H1 (cell line): ENCODE results near the gene FAM13C. TPM values are rescaled to one million over a fixed set of nuclear protein-coding genes. Genes with fewer than 3 reads are reported as not detected.

Experiments used
- CTCF ChIA-PET: fragments of 300-600 bp; sonication (Branson Sonifier 250); formaldehyde crosslinking; loops from one replicate; lab custom pipeline; 2021; ENCODE audit not compliant: partially characterized antibody; lab: Charles Lee
- POLR2A ChIA-PET: fragments of 300-600 bp; sonication (Branson Sonifier 250); formaldehyde crosslinking; loops from one replicate; lab custom pipeline; 2021; ENCODE audit warnings: inconsistent platforms; ENCODE audit not compliant: partially characterized antibody; lab: Charles Lee
- DNase-seq, 2 experiments: peaks; one replicate each; pipeline versions ENCODE4 v3.0.0 to v3.0.0-alpha.2; 2010 to 2022; ENCODE audit warnings: low spot score in 2 of 2, low read depth in 1 of 2, mixed read lengths in 1 of 2
- FAIRE-seq: peaks from 2 replicates; lab custom pipeline; 2011; peaks lifted over from hg19 to GRCh38; lab: Jason Lieb, UNC
- H2AFZ ChIP-seq: 2 replicates; pipeline ENCODE4 v1.8.1; 2012; ENCODE audit warnings: low read length, inconsistent platforms
- H2AK5ac ChIP-seq: 2 replicates; pipeline ENCODE4 v1.6.1; 2013; ENCODE audit warnings: low read depth, low read length
- H2BK120ac ChIP-seq: replicated peaks from 2 replicates; pipeline ENCODE3; 2013; ENCODE audit warnings: low read depth, low read length, inconsistent platforms
- H2BK12ac ChIP-seq: 2 replicates; pipeline ENCODE4 v1.6.1; 2013; ENCODE audit warnings: low read depth, low read length
- H2BK15ac ChIP-seq: 2 replicates; pipeline ENCODE4 v1.6.1; 2013; ENCODE audit warnings: low read length
- H2BK20ac ChIP-seq: 2 replicates; pipeline ENCODE4 v1.6.1; 2013; ENCODE audit warnings: low read length
- H2BK5ac ChIP-seq: 2 replicates; pipeline ENCODE4 v1.6.1; 2013; ENCODE audit warnings: low read depth, low read length
- H3K14ac ChIP-seq: 2 replicates; pipeline ENCODE4 v1.6.1; 2013; ENCODE audit warnings: inconsistent platforms; ENCODE audit not compliant: insufficient read length
- H3K18ac ChIP-seq: 2 replicates; pipeline ENCODE4 v1.6.1; 2013; ENCODE audit warnings: low read length; ENCODE audit errors: extremely low read depth
- H3K23ac ChIP-seq: 2 replicates; pipeline ENCODE4 v1.6.1; 2013; ENCODE audit warnings: inconsistent platforms; ENCODE audit not compliant: insufficient read length
- H3K23me2 ChIP-seq: 2 replicates; pipeline ENCODE4 v1.6.1; 2013; ENCODE audit warnings: low read depth, low read length
- H3K27ac ChIP-seq: 2 replicates; pipeline ENCODE4 v1.6.1; 2011; ENCODE audit warnings: low read depth, low read length, inconsistent platforms
- H3K27me3 ChIP-seq, 4 experiments: replicated peaks in 1 of 4; 1 replicate in 1 of 4; 2 replicates in 3 of 4; pipeline versions ENCODE4 v1.6.1 to v1.8.1; 2011 to 2013; ENCODE audit warnings: low read length in 3 of 4, mild to moderate bottlenecking in 3 of 4, inconsistent platforms in 2 of 4, mixed read lengths in 2 of 4, moderate library complexity in 1 of 4; ENCODE audit not compliant: control insufficient read depth in 3 of 4, insufficient read depth in 3 of 4; ENCODE audit errors: extremely low read depth in 1 of 4
- H3K36me3 ChIP-seq, 4 experiments: 2 replicates each; pipeline versions ENCODE4 v1.6.1 to v1.8.1; 2011 to 2013; ENCODE audit warnings: mild to moderate bottlenecking in 4 of 4, low read length in 3 of 4, moderate library complexity in 2 of 4, control low read depth in 1 of 4, inconsistent platforms in 1 of 4; ENCODE audit not compliant: insufficient read depth in 4 of 4, control insufficient read depth in 2 of 4
- H3K4ac ChIP-seq: replicated peaks from 2 replicates; pipeline ENCODE3; 2013; ENCODE audit warnings: low read length, low read depth, mixed read lengths, inconsistent platforms; ENCODE audit not compliant: insufficient read length
- H3K4me1 ChIP-seq, 4 experiments: replicated peaks in 1 of 4; 1 replicate in 1 of 4; 2 replicates in 3 of 4; pipeline versions ENCODE4 v1.6.1 to v1.8.1; 2011 to 2013; ENCODE audit warnings: low read length in 3 of 4, inconsistent platforms in 2 of 4, mixed read lengths in 1 of 4; ENCODE audit not compliant: insufficient read depth in 4 of 4, control insufficient read depth in 3 of 4
- H3K4me2 ChIP-seq, 2 experiments: 2 replicates each; pipeline versions ENCODE4 v1.6.1 to v1.8.1; 2011 to 2013; ENCODE audit warnings: low read depth in 2 of 2, low read length in 2 of 2, control low read depth in 1 of 2, inconsistent platforms in 1 of 2, mild to moderate bottlenecking in 1 of 2; ENCODE audit not compliant: insufficient read depth in 1 of 2
- H3K4me3 ChIP-seq, 4 experiments: fragments of 200-600, 300-600 bp in 1 of 4; sonication (generic), shearing (Covaris generic), sonication (Bioruptor Twin) in 1 of 4; 2 replicates each; pipeline versions ENCODE4 v1.5.1 to v1.8.1; 2011 to 2016; ENCODE audit warnings: low read length in 4 of 4, low read depth in 3 of 4, control low read depth in 2 of 4, inconsistent platforms in 2 of 4, mild to moderate bottlenecking in 2 of 4, mixed read lengths in 1 of 4, moderate library complexity in 1 of 4; ENCODE audit not compliant: insufficient read depth in 2 of 4; ENCODE audit errors: extremely low read depth in 1 of 4
- H3K56ac ChIP-seq: replicated peaks from 2 replicates; pipeline ENCODE3; 2013; ENCODE audit warnings: low read depth, mild to moderate bottlenecking, mixed read lengths, low read length, inconsistent platforms; ENCODE audit not compliant: insufficient read length
- H3K79me1 ChIP-seq: 2 replicates; pipeline ENCODE4 v1.6.1; 2013; ENCODE audit warnings: low read depth, low read length, control low read depth
- H3K79me2 ChIP-seq, 2 experiments: 2 replicates each; pipeline versions ENCODE4 v1.6.1 to v1.8.1; 2012 to 2013; ENCODE audit warnings: low read length in 2 of 2, mild to moderate bottlenecking in 2 of 2, inconsistent platforms in 1 of 2; ENCODE audit not compliant: insufficient read depth in 2 of 2, control insufficient read depth in 1 of 2
- H3K9ac ChIP-seq, 4 experiments: replicated peaks in 1 of 4; 1 replicate in 1 of 4; 2 replicates in 3 of 4; pipeline versions ENCODE4 v1.6.1 to v1.8.1; 2011 to 2013; ENCODE audit warnings: low read depth in 3 of 4, low read length in 3 of 4, control low read depth in 2 of 4, mild to moderate bottlenecking in 2 of 4, moderate library complexity in 2 of 4, inconsistent platforms in 1 of 4; ENCODE audit errors: extremely low read depth in 1 of 4
- H3K9me3 ChIP-seq, 2 experiments: 2 replicates each; pipeline versions ENCODE4 v1.6.1 to v1.8.1; 2012 to 2013; ENCODE audit warnings: mild to moderate bottlenecking in 2 of 2, moderate library complexity in 2 of 2, control low read depth in 1 of 2, inconsistent platforms in 1 of 2, low read depth in 1 of 2, low read length in 1 of 2, mixed read lengths in 1 of 2; ENCODE audit not compliant: insufficient read depth in 2 of 2
- H4K20me1 ChIP-seq, 2 experiments: replicated peaks in 1 of 2; 2 replicates each; pipeline versions ENCODE3 to v1.8.1; 2011 to 2013; ENCODE audit warnings: inconsistent platforms in 2 of 2, low read length in 2 of 2, mild to moderate bottlenecking in 1 of 2; ENCODE audit not compliant: insufficient read depth in 2 of 2, control insufficient read depth in 1 of 2
- H4K5ac ChIP-seq: 2 replicates; pipeline ENCODE4 v1.6.1; 2013; ENCODE audit warnings: low read length, low read depth, mixed read lengths, inconsistent platforms; ENCODE audit not compliant: insufficient read length
- H4K8ac ChIP-seq: 2 replicates; pipeline ENCODE4 v1.8.0; 2013; ENCODE audit warnings: mild to moderate bottlenecking, moderate library complexity, low read length, inconsistent platforms; ENCODE audit not compliant: insufficient read depth; ENCODE audit errors: extremely low read depth
- H4K91ac ChIP-seq: replicated peaks from 2 replicates; pipeline ENCODE3; 2013; ENCODE audit warnings: low read length, mixed read lengths, inconsistent platforms; ENCODE audit not compliant: insufficient read length
- CBX5 ChIP-seq: fragments of 300-800, 300-1000 bp; sonication (generic); IDR thresholded peaks from 2 replicates; pipeline ENCODE4 v1.7.1; 2016; ENCODE audit warnings: antibody characterized with exemption, low read length, low read depth
- CHD1 ChIP-seq: IDR thresholded peaks from 2 replicates; pipeline ENCODE4 v1.6.1; 2012; ENCODE audit warnings: low read depth, low read length, improper control_type of control experiment
- FOSL1 ChIP-seq: IDR thresholded peaks from 2 replicates; pipeline ENCODE4 v1.6.1; 2011; ENCODE audit warnings: mild to moderate bottlenecking, low read depth, low read length, moderate library complexity; ENCODE audit not compliant: insufficient read depth
- GABPA ChIP-seq: IDR thresholded peaks from 2 replicates; pipeline ENCODE4 v1.6.1; 2011; ENCODE audit warnings: mild to moderate bottlenecking, low read length, moderate library complexity, borderline replicate concordance; ENCODE audit not compliant: insufficient read depth
- KDM4A ChIP-seq: IDR thresholded peaks from one replicate; pipeline ENCODE4 v1.7.1; 2012; ENCODE audit warnings: low read depth, mild to moderate bottlenecking, moderate library complexity, low read length, inconsistent platforms; ENCODE audit not compliant: severe bottlenecking
- RFX5 ChIP-seq: IDR thresholded peaks from 2 replicates; pipeline ENCODE4 v1.6.1; 2011; ENCODE audit warnings: low read depth, low read length, improper control_type of control experiment, borderline replicate concordance
- SIN3A ChIP-seq, 2 experiments: IDR thresholded peaks in 1 of 2; conservative IDR thresholded peaks in 1 of 2; 2 replicates each; pipeline ENCODE4 v1.6.1; 2011 to 2012; ENCODE audit warnings: low read length in 2 of 2, improper control_type of control experiment in 1 of 2, low read depth in 1 of 2, mild to moderate bottlenecking in 1 of 2
- SP2 ChIP-seq: IDR thresholded peaks from 2 replicates; pipeline ENCODE4 v1.6.1; 2012; ENCODE audit warnings: mild to moderate bottlenecking, low read length, inconsistent platforms
- TAF1 ChIP-seq: IDR thresholded peaks from 2 replicates; pipeline ENCODE4 v1.6.1; 2011; ENCODE audit warnings: mild to moderate bottlenecking, low read depth, low read length
- TEAD4 ChIP-seq: IDR thresholded peaks from 2 replicates; pipeline ENCODE4 v1.6.1; 2012; ENCODE audit warnings: low read depth, low read length, inconsistent platforms, mixed read lengths
- YY1 ChIP-seq: IDR thresholded peaks from 2 replicates; pipeline ENCODE4 v1.6.1; 2011; ENCODE audit warnings: low read depth, mild to moderate bottlenecking, low read length
- ZNF274 ChIP-seq: IDR thresholded peaks from 2 replicates; pipeline ENCODE4 v1.7.0; 2012; ENCODE audit warnings: low read length, borderline replicate concordance; ENCODE audit errors: extremely low read depth
- polyA plus RNA-seq, 7 experiments: library from polyadenylated mRNA; depleted of rRNA in 3 of 7; stranded (reverse) in 5 of 7; unstranded in 2 of 7; fragments of >200 nt in 5 of 7; fragments of 200-250 nt in 2 of 7; gene quantifications; 1 replicate in 5 of 7; 2 replicates in 1 of 7; 4 replicates in 1 of 7; pipeline versions ENCODE4 v1.2.1 to v1.2.3, GENCODE V29; 2011 to 2013; ENCODE audit warnings: missing spikeins in 2 of 7, mixed read lengths in 2 of 7
- total RNA-seq: library from RNA; stranded (reverse); fragmentation: NEBNext Ultra II Directional; extraction: Animal tissue kit (Norgen Biotek cat#: 25700); gene quantifications from 2 replicates; pipeline ENCODE4 v1.2.1, GENCODE V29; 2021
- TF ChIP-seq, protein P1 (sequence below): IDR thresholded peaks from 2 replicates; pipeline ENCODE4 v1.6.1; 2011; ENCODE audit warnings: low read depth, mild to moderate bottlenecking, low read length; ENCODE audit not compliant: insufficient read depth
- TF ChIP-seq, protein P2 (sequence below): IDR thresholded peaks from 2 replicates; pipeline ENCODE4 v1.6.1; 2011; ENCODE audit warnings: low read length, improper control_type of control experiment

The FAM13C gene
- total and polyA plus RNA-seq, 2 of the 8 experiments (the other 6 are each of a cell fraction or from before 2014, with no cell fraction given), result 0.56 to 0.62 TPM

DNA sequence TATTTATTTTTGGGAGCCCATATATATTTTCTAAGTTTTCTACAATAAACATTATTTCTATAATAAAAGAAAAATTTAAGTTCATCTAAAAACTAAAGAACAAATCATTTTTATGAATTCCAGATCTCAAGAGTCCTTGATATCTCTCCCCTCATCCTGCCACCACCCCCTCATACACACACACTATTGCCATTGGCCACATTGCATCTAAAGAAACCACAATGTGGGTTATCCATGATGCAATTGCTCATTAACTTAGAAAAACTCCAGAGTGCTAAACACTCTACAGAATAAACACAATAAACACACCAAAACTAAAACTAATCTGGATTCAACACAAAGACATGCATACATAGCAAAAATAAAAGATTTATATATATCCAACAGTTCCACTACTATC is 37.8 kb downstream of the FAM13C start:
- H3K27ac ChIP-seq, result no peak overlapping the region
- POLR2A ChIA-PET, result no interaction called here
- H3K27me3 ChIP-seq, result no peaks in the 10 kb centered on the region
- H4K20me1 ChIP-seq, result no peaks in the 10 kb centered on the region
- CTCF ChIA-PET, result interaction anchor here (0.6 kb wide), 1 partner anchor 403 kb away, joined by 3 read pairs; no protein-coding TSS in a partner anchor
- H3K79me1 ChIP-seq, result no peaks in the 10 kb centered on the region
- no peaks in the 10 kb centered on the region for H3K4me1 ChIP-seq
- H2AFZ ChIP-seq, result no peak overlapping the region
- H3K23ac ChIP-seq, result no peak overlapping the region
- H2BK15ac ChIP-seq, result no peak overlapping the region
- H3K9ac ChIP-seq, result no peak overlapping the region
- no peak overlapping the region for H3K14ac ChIP-seq
- no peak overlapping the region for H2BK20ac ChIP-seq
- no peak overlapping the region for H2AK5ac ChIP-seq
- DNase-seq, result no peak
- H3K4me2 ChIP-seq, result no peak overlapping the region
- no peak overlapping the region for H4K91ac ChIP-seq
- H3K9me3 ChIP-seq, result no peaks in the 10 kb centered on the region; a peak in 1 of 4 replicates
- no peak overlapping the region for H2BK5ac ChIP-seq
- no peak overlapping the region for H3K4me3 ChIP-seq
- no peak overlapping the region for H3K56ac ChIP-seq
- FAIRE-seq, result no peak
- H3K79me2 ChIP-seq, result no peaks in the 10 kb centered on the region
- no peak overlapping the region for H4K5ac ChIP-seq
- H3K23me2 ChIP-seq, result no peaks in the 10 kb centered on the region; the same call in 1 of the 2 replicates
- H3K36me3 ChIP-seq, result no peaks in the 10 kb centered on the region
- no peak overlapping the region for H3K4ac ChIP-seq
- no peak overlapping the region for H2BK120ac ChIP-seq
- no peak overlapping the region for H2BK12ac ChIP-seq
- H4K8ac ChIP-seq, result no peak overlapping the region
- no peak overlapping the region for H3K18ac ChIP-seq
- no peak for TF ChIP-seq KDM4A
- no peak for TF ChIP-seq TEAD4
- TF ChIP-seq, protein P1, sequence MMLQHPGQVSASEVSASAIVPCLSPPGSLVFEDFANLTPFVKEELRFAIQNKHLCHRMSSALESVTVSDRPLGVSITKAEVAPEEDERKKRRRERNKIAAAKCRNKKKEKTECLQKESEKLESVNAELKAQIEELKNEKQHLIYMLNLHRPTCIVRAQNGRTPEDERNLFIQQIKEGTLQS, result no peak
- no peak for TF ChIP-seq YY1
- no peak for TF ChIP-seq ZNF274
- no peak for TF ChIP-seq TAF1
- TF ChIP-seq CBX5, result no peak
- TF ChIP-seq, protein P2, sequence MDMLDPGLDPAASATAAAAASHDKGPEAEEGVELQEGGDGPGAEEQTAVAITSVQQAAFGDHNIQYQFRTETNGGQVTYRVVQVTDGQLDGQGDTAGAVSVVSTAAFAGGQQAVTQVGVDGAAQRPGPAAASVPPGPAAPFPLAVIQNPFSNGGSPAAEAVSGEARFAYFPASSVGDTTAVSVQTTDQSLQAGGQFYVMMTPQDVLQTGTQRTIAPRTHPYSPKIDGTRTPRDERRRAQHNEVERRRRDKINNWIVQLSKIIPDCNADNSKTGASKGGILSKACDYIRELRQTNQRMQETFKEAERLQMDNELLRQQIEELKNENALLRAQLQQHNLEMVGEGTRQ, result no peak
- no peak for TF ChIP-seq FOSL1
- no peak for TF ChIP-seq RFX5
- TF ChIP-seq CHD1, result no peak
- no peak for TF ChIP-seq GABPA
- no peak for TF ChIP-seq SP2
- TF ChIP-seq SIN3A (conservative IDR thresholded peaks at IDR 0.05 in 1 of 2, IDR thresholded peaks at IDR 0.05 in 1 of 2; ENCODE audit: low read depth in 1 of 2, low read length in 2 of 2), result no peak
